Measurements from ENCODE around the gene C1QTNF1. TPM values are rescaled to one million over a fixed set of nuclear protein-coding genes. Genes with fewer than 3 reads are reported as not detected.

Gene C1QTNF1, protein sequence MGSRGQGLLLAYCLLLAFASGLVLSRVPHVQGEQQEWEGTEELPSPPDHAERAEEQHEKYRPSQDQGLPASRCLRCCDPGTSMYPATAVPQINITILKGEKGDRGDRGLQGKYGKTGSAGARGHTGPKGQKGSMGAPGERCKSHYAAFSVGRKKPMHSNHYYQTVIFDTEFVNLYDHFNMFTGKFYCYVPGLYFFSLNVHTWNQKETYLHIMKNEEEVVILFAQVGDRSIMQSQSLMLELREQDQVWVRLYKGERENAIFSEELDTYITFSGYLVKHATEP
- 18.5 and 18.9 TPM in 2 replicates for total RNA-seq

DNA sequence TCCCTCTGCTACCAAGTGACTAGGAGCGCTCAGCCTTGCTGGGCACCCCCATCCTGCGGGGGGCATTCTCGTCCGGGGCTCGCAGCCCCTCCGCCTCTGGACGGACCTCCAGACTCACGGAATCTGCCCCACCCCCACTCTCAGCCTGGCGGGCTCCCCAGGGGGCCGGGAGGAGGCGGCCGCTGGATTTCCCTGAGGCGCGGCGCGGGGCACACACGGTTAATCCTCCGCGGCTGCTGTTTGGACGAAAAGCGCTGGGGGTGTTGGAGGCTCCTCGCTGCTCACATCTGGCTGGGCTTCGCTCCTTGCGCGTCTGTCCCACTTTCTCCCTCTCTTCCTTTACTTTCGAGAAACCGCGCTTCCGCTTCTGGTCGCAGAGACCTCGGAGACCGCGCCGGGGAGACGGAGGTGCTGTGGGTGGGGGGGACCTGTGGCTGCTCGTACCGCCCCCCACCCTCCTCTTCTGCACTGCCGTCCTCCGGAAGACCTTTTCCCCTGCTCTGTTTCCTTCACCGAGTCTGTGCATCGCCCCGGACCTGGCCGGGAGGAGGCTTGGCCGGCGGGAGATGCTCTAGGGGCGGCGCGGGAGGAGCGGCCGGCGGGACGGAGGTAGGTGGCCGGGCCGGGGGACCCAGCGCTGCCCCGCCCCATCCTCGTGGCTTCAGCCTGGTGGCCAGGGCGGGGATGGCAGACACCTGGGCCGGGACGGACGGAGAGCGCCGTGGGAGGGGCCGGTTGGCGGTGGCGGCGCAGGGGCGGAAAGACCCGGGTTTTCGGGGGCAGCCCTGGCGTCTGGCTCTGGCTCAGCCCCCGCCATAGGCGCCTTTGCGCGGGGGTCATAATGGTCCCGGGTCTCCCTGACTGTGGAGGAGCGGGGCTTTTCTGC, at the start of gene C1QTNF1:
Gene C1QTNF1, plus strand, starts transcription at position 284 of the 886 bp plus-strand sequence. CDS start 19,800 bp downstream, outside the sequence.

DNA sequence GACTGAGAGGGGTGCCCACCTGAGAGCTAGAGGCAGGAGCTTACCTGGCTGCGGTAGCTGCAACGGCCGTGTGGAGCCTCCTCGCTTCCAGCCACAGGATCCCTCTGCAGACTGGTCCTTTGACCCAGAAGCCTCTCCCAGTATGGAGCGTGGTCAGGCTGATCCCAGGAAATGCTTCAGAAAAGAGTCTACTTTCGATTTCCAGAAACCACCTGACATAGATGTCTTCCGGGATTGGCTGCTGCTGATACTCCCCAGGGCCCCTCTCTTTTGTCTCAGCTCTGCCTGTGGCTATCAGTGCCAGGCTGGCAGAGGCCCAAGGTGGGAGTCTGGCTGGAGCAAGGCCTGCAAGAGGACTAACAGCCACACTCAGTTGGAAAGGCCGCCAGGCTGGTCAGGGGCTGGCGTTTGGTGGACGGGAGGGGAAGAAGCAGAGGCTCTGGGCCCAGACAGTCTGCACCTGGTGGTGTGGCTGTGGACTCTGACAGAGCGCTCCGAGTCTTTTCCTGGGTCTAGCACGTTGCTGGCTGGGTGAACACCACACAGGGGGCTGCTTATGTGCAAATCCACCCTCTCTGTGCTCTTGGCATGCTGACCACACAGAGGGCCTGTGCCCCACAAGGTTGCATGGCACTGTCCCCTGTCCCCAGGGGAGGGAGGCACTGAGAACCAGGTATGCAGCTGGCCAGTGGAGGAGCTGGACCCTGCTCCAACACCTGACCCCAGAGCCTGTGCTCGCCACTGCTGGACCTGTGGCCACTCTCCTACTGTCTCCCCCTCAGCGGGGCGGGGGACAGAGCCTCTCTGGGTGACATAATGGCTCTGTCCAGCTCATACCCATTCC, 44.0 kb upstream of the C1QTNF1 start, which contains the start of gene LGALS3BP:
Gene LGALS3BP, minus strand, starts transcription at position 144 of the 844 bp plus-strand sequence. CDS start 2,732 bp downstream, outside the sequence.

DNA sequence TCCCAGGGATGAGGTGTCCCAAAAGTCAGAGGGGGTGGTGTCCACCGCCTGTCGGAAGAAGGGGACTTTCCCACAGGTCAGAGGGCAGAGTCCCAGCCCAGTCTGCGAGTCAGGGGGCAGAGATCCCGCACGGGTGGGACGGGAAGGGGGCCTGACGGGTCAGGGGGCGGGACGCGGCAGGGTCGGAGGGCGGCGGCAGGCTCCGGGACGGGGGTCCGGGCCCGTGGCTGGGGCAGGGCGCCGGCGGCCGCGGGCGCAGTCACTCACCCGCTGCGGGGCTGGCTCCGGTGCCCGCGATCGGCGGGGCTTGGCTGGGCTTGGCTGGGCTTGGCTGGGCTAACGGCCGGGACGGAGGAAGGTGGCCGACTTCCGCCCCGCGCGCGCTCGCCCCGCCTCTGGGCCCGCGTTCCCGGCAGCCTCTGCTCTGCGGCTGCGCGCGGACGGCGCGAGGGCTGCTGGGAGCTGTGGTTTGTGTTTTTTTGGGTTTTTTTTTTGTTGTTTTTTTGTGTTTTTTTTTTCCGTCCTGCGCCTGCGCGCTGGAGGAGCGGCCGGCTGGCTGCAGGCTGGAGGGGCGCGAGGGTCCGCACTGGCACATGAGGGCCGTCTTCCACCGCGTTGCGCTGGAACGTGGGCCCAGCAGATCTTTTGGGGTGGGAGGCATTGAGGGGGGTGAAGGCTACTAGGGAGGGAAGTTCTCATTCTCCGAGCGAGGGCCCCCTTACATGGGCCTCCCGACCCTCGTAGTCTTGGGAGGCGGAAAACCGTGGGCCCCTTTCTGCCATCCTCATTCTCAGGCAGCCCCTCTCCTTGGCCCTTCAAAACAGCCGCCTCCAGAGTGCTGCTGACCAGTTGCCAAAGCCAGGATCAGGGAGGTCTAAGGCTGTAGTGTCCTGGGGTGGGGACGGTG, 14.3 kb upstream of the C1QTNF1 start, which contains the start of gene CANT1:
Gene CANT1, minus strand, starts transcription at position 368 of the 907 bp plus-strand sequence. CDS start 12,142 bp downstream, outside the sequence.

DNA sequence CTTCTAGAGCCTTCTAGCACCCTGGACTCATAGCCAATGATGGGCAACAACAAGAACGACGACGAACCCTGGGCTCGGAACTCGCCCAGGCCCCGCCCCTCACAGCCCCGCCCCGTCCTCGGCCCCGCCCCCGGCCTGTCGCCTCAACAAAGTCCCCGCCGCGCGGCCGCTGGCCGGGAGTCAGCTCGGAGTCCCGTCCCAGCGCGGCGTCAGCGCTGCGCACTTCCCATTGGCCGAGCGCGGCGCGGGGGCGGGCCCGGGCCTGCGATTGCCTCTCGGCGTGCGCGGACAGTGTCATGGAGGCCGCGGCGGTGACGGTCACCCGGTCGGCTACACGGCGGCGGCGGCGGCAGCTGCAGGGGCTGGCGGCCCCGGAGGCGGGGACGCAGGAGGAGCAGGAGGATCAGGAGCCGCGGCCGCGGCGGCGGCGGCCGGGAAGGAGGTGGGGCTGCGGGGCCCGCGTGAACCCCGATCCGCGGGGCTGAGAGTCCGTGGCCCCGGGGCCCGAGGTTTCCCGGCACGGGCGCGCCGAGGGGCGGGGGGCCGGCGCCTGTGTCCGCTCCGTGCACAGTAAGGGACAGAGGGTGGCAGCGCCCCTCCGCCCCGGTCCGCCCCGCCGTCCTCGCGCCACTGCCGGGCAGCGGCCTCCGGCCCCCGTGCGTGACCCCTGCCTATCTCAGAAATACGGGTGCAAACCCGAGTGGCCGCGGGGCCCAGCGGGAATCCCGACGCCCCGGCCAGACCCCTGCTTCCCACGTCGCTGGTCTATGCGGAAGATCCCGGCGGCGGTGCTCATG, 50.9 kb downstream of the C1QTNF1 start, which contains the start of gene ENGASE:
Gene ENGASE, plus strand, starts transcription at position 176 of the 797 bp plus-strand sequence. Its CDS starts 121 bp downstream, at position 297.

Other genes starting within 250 kb of the C1QTNF1 start
- gene CYTH1, start 241.9 kb upstream of the C1QTNF1 start, total RNA-seq, result 5.9 and 6.5 TPM in 2 replicates
- gene USP36, start 183.4 kb upstream of the C1QTNF1 start, total RNA-seq, result 10.4 and 11.4 TPM in 2 replicates
- gene CEP295NL, start 121.0 kb upstream of the C1QTNF1 start, total RNA-seq, result 0.30 and 0.34 TPM in 2 replicates
- gene TIMP2, start 98.8 kb upstream of the C1QTNF1 start, total RNA-seq, result 109 and 111 TPM in 2 replicates
- 111 and 124 TPM in 2 replicates for gene LGALS3BP, start 44.2 kb upstream of the C1QTNF1 start, total RNA-seq
- 47.6 and 66.4 TPM in 2 replicates for gene CANT1, start 14.4 kb upstream of the C1QTNF1 start, total RNA-seq
- gene ENGASE, start 50.7 kb downstream of the C1QTNF1 start, total RNA-seq, result 5.4 and 8.9 TPM in 2 replicates